Mesenchymal stem cell (in vitro differentiated cells and primary cell): ENCODE data around the gene CD300A.

Experiments used
- DNase-seq: peaks from one replicate; pipeline ENCODE4 v3.0.0-alpha.2; 2013
- H2AFZ ChIP-seq: one replicate; pipeline ENCODE4 v1.6.1; 2013; ENCODE audit warnings: low read depth, mild to moderate bottlenecking, control low read depth, inconsistent platforms, low read length, moderate library complexity
- H2AK5ac ChIP-seq: 2 replicates; pipeline ENCODE4 v1.6.1; 2013; ENCODE audit warnings: low read length, moderate library complexity, mild to moderate bottlenecking, inconsistent platforms; ENCODE audit not compliant: severe bottlenecking
- H2BK120ac ChIP-seq: one replicate; pipeline ENCODE4 v1.6.1; 2013; ENCODE audit warnings: low read depth, mild to moderate bottlenecking, inconsistent platforms, low read length, moderate library complexity
- H2BK12ac ChIP-seq, 2 experiments: one replicate each; pipeline ENCODE4 v1.6.1; 2013; ENCODE audit warnings: inconsistent platforms in 2 of 2, low read length in 2 of 2, mild to moderate bottlenecking in 2 of 2, moderate library complexity in 2 of 2, control low read depth in 1 of 2
- H2BK15ac ChIP-seq: one replicate; pipeline ENCODE4 v1.6.1; 2013; ENCODE audit warnings: mild to moderate bottlenecking, low read depth, inconsistent platforms; ENCODE audit not compliant: poor library complexity, severe bottlenecking
- H2BK5ac ChIP-seq: 2 replicates; pipeline ENCODE4 v1.6.1; 2013; ENCODE audit warnings: low read depth, mild to moderate bottlenecking, low read length, control low read depth, inconsistent platforms; ENCODE audit not compliant: poor library complexity, severe bottlenecking
- H3K14ac ChIP-seq, 2 experiments: one replicate each; pipeline ENCODE4 v1.6.1; 2013; ENCODE audit warnings: inconsistent platforms in 2 of 2, low read length in 2 of 2, control low read depth in 1 of 2, mild to moderate bottlenecking in 1 of 2, moderate library complexity in 1 of 2
- H3K18ac ChIP-seq, 2 experiments: one replicate each; pipeline ENCODE4 v1.6.1; 2013; ENCODE audit warnings: inconsistent platforms in 2 of 2, low read length in 2 of 2, control low read depth in 1 of 2, low read depth in 1 of 2, mild to moderate bottlenecking in 1 of 2
- H3K23ac ChIP-seq, 2 experiments: one replicate each; pipeline ENCODE4 v1.6.1; 2013; ENCODE audit warnings: inconsistent platforms in 2 of 2, low read length in 2 of 2, mild to moderate bottlenecking in 2 of 2, moderate library complexity in 2 of 2, control low read depth in 1 of 2
- H3K27ac ChIP-seq: 2 replicates; pipeline ENCODE4 v1.5.1; 2013; ENCODE audit warnings: mild to moderate bottlenecking, moderate library complexity, low read length, control low read depth, inconsistent platforms; ENCODE audit not compliant: poor library complexity, severe bottlenecking
- H3K27me3 ChIP-seq, 2 experiments: 2 replicates each; pipeline versions ENCODE4 v1.6.1 to v1.7.0; 2013; ENCODE audit warnings: low read length in 2 of 2, mild to moderate bottlenecking in 2 of 2, moderate library complexity in 2 of 2, control low read depth in 1 of 2, inconsistent platforms in 1 of 2; ENCODE audit not compliant: control insufficient read depth in 1 of 2, insufficient read depth in 1 of 2
- H3K36me3 ChIP-seq, 2 experiments: 2 replicates each; pipeline versions ENCODE4 v1.6.1 to v1.7.0; 2013; ENCODE audit warnings: low read length in 2 of 2, control low read depth in 1 of 2, inconsistent platforms in 1 of 2, low read depth in 1 of 2, mild to moderate bottlenecking in 1 of 2; ENCODE audit not compliant: insufficient read depth in 2 of 2, control insufficient read depth in 1 of 2
- H3K4ac ChIP-seq, 2 experiments: one replicate each; pipeline ENCODE4 v1.6.1; 2013; ENCODE audit warnings: inconsistent platforms in 2 of 2, low read length in 2 of 2, mild to moderate bottlenecking in 2 of 2, moderate library complexity in 2 of 2, control low read depth in 1 of 2, low read depth in 1 of 2
- H3K4me1 ChIP-seq: 2 replicates; pipeline ENCODE4 v1.6.1; 2013; ENCODE audit warnings: low read depth, low read length, control low read depth; ENCODE audit not compliant: control insufficient read depth, insufficient read depth
- H3K4me2 ChIP-seq: 2 replicates; pipeline ENCODE4 v1.6.1; 2013; ENCODE audit warnings: low read length, mild to moderate bottlenecking, inconsistent platforms; ENCODE audit not compliant: poor library complexity, severe bottlenecking
- H3K4me3 ChIP-seq, 2 experiments: 2 replicates each; pipeline versions ENCODE4 v1.5.1 to v1.7.0; 2013; ENCODE audit warnings: low read length in 2 of 2, mild to moderate bottlenecking in 2 of 2, control low read depth in 1 of 2, low read depth in 1 of 2; ENCODE audit not compliant: insufficient read depth in 1 of 2
- H3K79me1 ChIP-seq: replicated peaks from 2 replicates; pipeline ENCODE4 v1.6.1; 2013; ENCODE audit warnings: mild to moderate bottlenecking, control low read depth, low read length, inconsistent platforms; ENCODE audit not compliant: poor library complexity, severe bottlenecking
- H3K9ac ChIP-seq: 2 replicates; pipeline ENCODE4 v1.7.0; 2013; ENCODE audit warnings: mild to moderate bottlenecking, low read length, moderate library complexity
- H3K9me3 ChIP-seq: 2 replicates; pipeline ENCODE4 v1.7.0; 2013; ENCODE audit warnings: mild to moderate bottlenecking, low read length; ENCODE audit not compliant: control insufficient read depth
- H4K8ac ChIP-seq: one replicate; pipeline ENCODE4 v1.6.1; 2013; ENCODE audit warnings: inconsistent platforms, mild to moderate bottlenecking, low read length, moderate library complexity
- H4K91ac ChIP-seq: one replicate; pipeline ENCODE4 v1.6.1; 2013; ENCODE audit warnings: mild to moderate bottlenecking, low read length, inconsistent platforms
- WGBS: methylation state at CpG from one replicate; pipeline ENCODE4 v1.1.7; 2013; ENCODE audit warnings: mixed read lengths; 5-methylcytosine and 5-hydroxymethylcytosine counted together

CD300A gene

DNA sequence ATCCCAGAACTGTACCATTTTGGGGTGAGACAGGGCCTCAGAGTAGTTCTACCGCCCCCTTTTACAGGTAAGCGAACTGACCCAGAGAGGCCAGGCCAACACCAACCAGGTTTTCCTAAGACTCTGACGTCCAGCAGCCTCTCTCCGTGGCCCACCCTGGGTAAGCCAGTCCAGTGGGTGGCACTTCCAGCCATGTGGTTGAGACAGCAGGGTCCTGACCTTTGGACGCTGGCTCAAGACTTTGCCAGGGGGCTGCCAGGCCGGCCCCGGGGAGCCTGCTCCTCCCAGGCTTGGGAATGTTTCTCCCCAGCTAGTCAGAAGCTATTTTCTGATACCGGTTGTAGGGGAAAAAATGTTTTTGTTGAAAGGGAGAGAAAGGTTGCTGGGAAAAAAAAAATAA, 17.7 kb upstream of the CD300A start:
- 89% methylated on average over 7 of the region's 8 CpGs for WGBS
- peaks cover 0 to 18% of the 10 kb centered on the region in 2 experiments for H3K27me3 ChIP-seq
- peaks cover 25% of the 10 kb centered on the region for H3K79me1 ChIP-seq
- H3K36me3 ChIP-seq, result peaks cover 0 to 65% of the 10 kb centered on the region in 2 experiments
- H2AFZ ChIP-seq, result no peak overlapping the region
- no peak overlapping the region for H4K91ac ChIP-seq
- H3K23ac ChIP-seq, result no peak overlapping the region
- H2BK15ac ChIP-seq, result no peak overlapping the region
- H3K18ac ChIP-seq, result no peak overlapping the region
- no peak overlapping the region for H3K4me2 ChIP-seq
- H3K4ac ChIP-seq, result no peak overlapping the region
- no peak overlapping the region for H3K14ac ChIP-seq
- no peak overlapping the region for H4K8ac ChIP-seq
- H3K27ac ChIP-seq, result no peak overlapping the region
- H3K4me3 ChIP-seq, result no peak overlapping the region
- no peak overlapping the region for H2BK5ac ChIP-seq
- no peaks in the 10 kb centered on the region for H3K9me3 ChIP-seq
- no peak for DNase-seq
- no peak overlapping the region for H2BK120ac ChIP-seq
- peaks cover 44% of the 10 kb centered on the region for H3K4me1 ChIP-seq
- no peak overlapping the region for H3K9ac ChIP-seq
- no peak overlapping the region for H2AK5ac ChIP-seq
- H2BK12ac ChIP-seq, result no peak overlapping the region

DNA sequence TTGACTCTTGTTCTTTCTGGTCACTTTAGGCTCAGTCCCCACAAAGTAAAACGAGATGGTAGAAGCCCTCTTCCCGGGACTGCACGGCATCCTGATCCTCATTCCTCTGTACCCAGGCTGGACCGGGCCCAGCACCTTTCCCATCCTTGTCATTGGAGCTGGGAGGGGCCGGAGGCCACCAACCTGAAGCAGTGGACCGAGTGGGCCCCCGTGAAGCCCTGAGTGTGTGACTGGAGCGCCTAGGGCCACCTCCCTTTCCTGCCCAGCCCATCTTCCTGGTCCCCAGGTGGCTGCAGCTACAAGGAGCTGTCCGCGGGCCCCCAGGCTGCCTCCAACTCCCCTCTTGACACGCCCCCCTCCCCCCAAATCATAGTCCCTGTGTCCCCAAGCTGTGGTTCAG, 17.1 kb upstream of the CD300A start:
- Histone ChIP-seq H2AK5ac (no peak overlapping the region), H3K18ac (no peak overlapping the region), H3K14ac (no peak overlapping the region), H3K9me3 (no peaks in the 10 kb centered on the region), H2BK12ac (no peak overlapping the region), H3K27ac (no peak overlapping the region), H3K4me3 (no peak overlapping the region), H3K9ac (no peak overlapping the region), H3K4ac (no peak overlapping the region), H4K91ac (no peak overlapping the region), H3K23ac (no peak overlapping the region), H2BK5ac (no peak overlapping the region), H4K8ac (no peak overlapping the region), H2BK15ac (no peak overlapping the region), H2BK120ac (no peak overlapping the region), H3K4me1 (peaks cover 40% of the 10 kb centered on the region), H3K27me3 (peaks cover 0 to 13% of the 10 kb centered on the region in 2 experiments), H2AFZ (no peak overlapping the region), H3K4me2 (no peak overlapping the region), H3K36me3 (peaks cover 0 to 60% of the 10 kb centered on the region in 2 experiments), H3K79me1 (peaks cover 22% of the 10 kb centered on the region)
- 81% methylated on average over 11 of the region's 11 CpGs for WGBS
- DNase-seq, result no peak

DNA sequence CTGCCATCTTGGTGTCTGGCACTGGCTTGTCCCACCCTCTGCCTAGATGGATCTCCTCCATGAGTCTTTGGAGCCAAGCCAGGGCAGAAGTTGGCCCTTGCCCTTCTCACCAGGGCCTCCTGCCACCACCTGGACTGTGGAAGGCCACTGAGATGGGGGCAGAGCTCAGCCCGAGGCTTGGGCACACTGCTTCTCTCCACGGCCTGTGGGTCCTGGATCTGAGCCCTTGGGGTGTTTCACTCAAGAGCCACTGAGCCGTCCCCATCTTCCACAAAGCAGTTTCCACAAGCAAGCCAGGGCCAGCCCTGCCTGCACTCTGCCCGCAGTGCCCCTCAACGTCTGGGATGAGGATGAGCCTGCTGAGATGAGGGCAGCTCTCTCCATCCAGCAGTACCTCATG, 16.7 kb upstream of the CD300A start:
- H3K4me1 ChIP-seq, result peaks cover 40% of the 10 kb centered on the region
- no peak overlapping the region for H3K4me2 ChIP-seq
- no peak for DNase-seq
- H2BK15ac ChIP-seq, result no peak overlapping the region
- WGBS, result 82% methylated on average over 5 of the region's 5 CpGs
- no peaks in the 10 kb centered on the region for H3K9me3 ChIP-seq
- no peak overlapping the region for H4K8ac ChIP-seq
- H3K23ac ChIP-seq, result no peak overlapping the region
- H3K4ac ChIP-seq, result no peak overlapping the region
- H3K14ac ChIP-seq, result no peak overlapping the region
- H2AFZ ChIP-seq, result no peak overlapping the region
- H2BK5ac ChIP-seq, result no peak overlapping the region
- no peak overlapping the region for H3K27ac ChIP-seq
- H2AK5ac ChIP-seq, result no peak overlapping the region
- H3K79me1 ChIP-seq, result peaks cover 20% of the 10 kb centered on the region
- H3K27me3 ChIP-seq, result peaks cover 0 to 15% of the 10 kb centered on the region in 2 experiments
- no peak overlapping the region for H3K9ac ChIP-seq
- H3K36me3 ChIP-seq, result peaks cover 0 to 55% of the 10 kb centered on the region in 2 experiments
- no peak overlapping the region for H2BK12ac ChIP-seq
- no peak overlapping the region for H3K4me3 ChIP-seq
- no peak overlapping the region for H3K18ac ChIP-seq
- no peak overlapping the region for H2BK120ac ChIP-seq
- H4K91ac ChIP-seq, result no peak overlapping the region

DNA sequence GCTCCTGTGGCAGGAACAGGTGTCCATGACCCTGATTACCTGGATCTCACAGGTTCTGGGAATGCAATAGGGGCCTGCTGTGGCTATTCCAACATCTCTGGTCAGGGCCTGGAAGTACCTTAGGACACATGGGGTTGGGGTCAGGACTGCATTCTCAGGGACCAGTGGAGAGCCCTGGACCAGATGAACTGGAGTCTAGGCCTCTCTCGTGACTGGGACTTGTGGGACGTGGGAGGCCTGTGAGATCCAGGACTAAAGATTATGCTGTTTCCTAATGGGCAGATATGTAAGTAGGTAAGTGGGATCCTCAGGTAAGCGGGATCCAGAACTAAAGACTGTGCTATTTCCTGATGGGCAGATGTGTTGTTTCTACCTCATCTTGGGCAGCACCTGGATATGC, 16.2 kb upstream of the CD300A start:
- Histone ChIP-seq H3K9ac (no peak overlapping the region), H3K27me3 (peaks cover 0 to 15% of the 10 kb centered on the region in 2 experiments), H3K36me3 (peaks cover 0 to 51% of the 10 kb centered on the region in 2 experiments), H3K4me3 (no peak overlapping the region), H4K91ac (no peak overlapping the region), H3K4me1 (peaks cover 42% of the 10 kb centered on the region), H3K27ac (no peak overlapping the region), H2AK5ac (no peak overlapping the region), H3K4ac (no peak overlapping the region), H3K14ac (no peak overlapping the region), H4K8ac (no peak overlapping the region), H2BK120ac (no peak overlapping the region), H3K23ac (no peak overlapping the region), H2BK12ac (no peak overlapping the region), H2BK5ac (no peak overlapping the region), H2BK15ac (no peak overlapping the region), H3K79me1 (peaks cover 18% of the 10 kb centered on the region), H3K18ac (no peak overlapping the region), H3K4me2 (no peak overlapping the region), H3K9me3 (no peaks in the 10 kb centered on the region), H2AFZ (no peak overlapping the region)
- 84% methylated on average over 3 of the region's 3 CpGs for WGBS
- DNase-seq, result no peak
